IPS-20b (cell line): Measurements from ENCODE around the gene NBAS.
"Not testable (repeated sequence)": the region's sequence is repeated elsewhere in the genome, so short reads cannot be mapped to it uniquely, and the experiment has no call there.

Experiments used
- H3K27ac ChIP-seq: one replicate; pipeline ENCODE4 v1.5.1; 2013; ENCODE audit warnings: low read length
- H3K27me3 ChIP-seq: 2 replicates; pipeline ENCODE4 v1.6.1; 2013; ENCODE audit warnings: mild to moderate bottlenecking, low read length, inconsistent platforms; ENCODE audit not compliant: insufficient read depth
- H3K36me3 ChIP-seq: 2 replicates; pipeline ENCODE4 v1.6.1; 2013; ENCODE audit warnings: low read depth, mild to moderate bottlenecking, inconsistent platforms, low read length, moderate library complexity; ENCODE audit not compliant: insufficient read depth
- H3K4me1 ChIP-seq: 2 replicates; pipeline ENCODE4 v1.6.1; 2013; ENCODE audit warnings: mild to moderate bottlenecking, control low read depth, inconsistent platforms, low read length, moderate library complexity; ENCODE audit not compliant: insufficient read depth
- H3K4me3 ChIP-seq: 2 replicates; pipeline ENCODE4 v1.5.1; 2013; ENCODE audit warnings: mild to moderate bottlenecking, low read length, inconsistent platforms
- H3K9ac ChIP-seq: 2 replicates; pipeline ENCODE4 v1.6.1; 2013; ENCODE audit warnings: low read depth, mild to moderate bottlenecking, inconsistent platforms, low read length, moderate library complexity
- H3K9me3 ChIP-seq: 2 replicates; pipeline ENCODE4 v1.6.1; 2013; ENCODE audit warnings: mild to moderate bottlenecking, low read depth, low read length, inconsistent platforms; ENCODE audit not compliant: insufficient read depth

Gene NBAS

GRCh38 chr2:15553951-15554350 lies 7.2 kb downstream of the NBAS start:
- H3K4me3 ChIP-seq = no peak overlapping the region
- H3K27ac ChIP-seq = no peak overlapping the region
- H3K9me3 ChIP-seq = no peaks in the 10 kb centered on the region
- peaks cover 5% of the 10 kb centered on the region; the same call in 1 of the 2 replicates for H3K36me3 ChIP-seq
- H3K27me3 ChIP-seq = no peaks in the 10 kb centered on the region
- no peaks in the 10 kb centered on the region for H3K4me1 ChIP-seq
- H3K9ac ChIP-seq = no peak overlapping the region

GRCh38 chr2:15553519-15553918 lies 7.6 kb downstream of the NBAS start:
- Histone ChIP-seq H3K9me3 (no peaks in the 10 kb centered on the region), H3K36me3 (peaks cover 7% of the 10 kb centered on the region; the same call in 1 of the 2 replicates), H3K27me3 (no peaks in the 10 kb centered on the region), H3K4me1 (no peaks in the 10 kb centered on the region), H3K4me3 (no peak overlapping the region), H3K27ac (no peak overlapping the region), H3K9ac (no peak overlapping the region)

- Histone ChIP-seq H3K27me3 (no peaks in the 10 kb centered on the region), H3K4me3 (no peak overlapping the region), H3K27ac (no peak overlapping the region), H3K36me3 (peaks cover 7% of the 10 kb centered on the region; the same call in 1 of the 2 replicates), H3K4me1 (no peaks in the 10 kb centered on the region), H3K9ac (no peak overlapping the region), H3K9me3 (no peaks in the 10 kb centered on the region)
Measured at GRCh38 chr2:15548974-15549373, 12.2 kb downstream of the NBAS start.

GRCh38 chr2:15547115-15547876 lies 13.8 kb downstream of the NBAS start:
- Histone ChIP-seq H3K27me3 (no peaks in the 10 kb centered on the region), H3K4me1 (no peaks in the 10 kb centered on the region), H3K36me3 (peaks cover 7% of the 10 kb centered on the region; the same call in 1 of the 2 replicates), H3K9me3 (no peaks in the 10 kb centered on the region), H3K9ac (no peak overlapping the region), H3K4me3 (no peak overlapping the region), H3K27ac (no peak overlapping the region)

GRCh38 chr2:15546297-15547098 lies 14.6 kb downstream of the NBAS start:
- H3K4me3 ChIP-seq = no peak overlapping the region
- no peaks in the 10 kb centered on the region for H3K9me3 ChIP-seq
- no peaks in the 10 kb centered on the region for H3K27me3 ChIP-seq
- H3K27ac ChIP-seq = no peak overlapping the region
- H3K4me1 ChIP-seq = no peaks in the 10 kb centered on the region
- no peak overlapping the region for H3K9ac ChIP-seq
- H3K36me3 ChIP-seq = peaks cover 7% of the 10 kb centered on the region; the same call in 1 of the 2 replicates

GRCh38 chr2:15544227-15544626 lies 16.9 kb downstream of the NBAS start:
- Histone ChIP-seq H3K4me1 (no peaks in the 10 kb centered on the region), H3K27ac (no peak overlapping the region), H3K9ac (no peak overlapping the region), H3K27me3 (no peaks in the 10 kb centered on the region), H3K4me3 (no peak overlapping the region), H3K36me3 (peaks cover 5% of the 10 kb centered on the region; the same call in 1 of the 2 replicates), H3K9me3 (no peaks in the 10 kb centered on the region)

GRCh38 chr2:15543541-15543940 lies 17.6 kb downstream of the NBAS start:
- Histone ChIP-seq H3K4me3 (no peak overlapping the region), H3K27me3 (no peaks in the 10 kb centered on the region), H3K4me1 (no peaks in the 10 kb centered on the region), H3K9ac (no peak overlapping the region), H3K9me3 (no peaks in the 10 kb centered on the region), H3K27ac (no peak overlapping the region), H3K36me3 (no peaks in the 10 kb centered on the region; the same call in 1 of the 2 replicates)

GRCh38 chr2:15543053-15543452 lies 18.1 kb downstream of the NBAS start:
- Histone ChIP-seq H3K36me3 (no peaks in the 10 kb centered on the region; the same call in 1 of the 2 replicates), H3K9ac (no peak overlapping the region), H3K27me3 (no peaks in the 10 kb centered on the region), H3K9me3 (no peaks in the 10 kb centered on the region), H3K4me3 (no peak overlapping the region), H3K27ac (no peak overlapping the region), H3K4me1 (no peaks in the 10 kb centered on the region)

GRCh38 chr2:15542269-15542668 lies 18.9 kb downstream of the NBAS start:
- H3K9me3 ChIP-seq, H3K36me3 ChIP-seq, H3K27me3 ChIP-seq, H3K9ac ChIP-seq, H3K4me1 ChIP-seq, H3K27ac ChIP-seq, H3K4me3 ChIP-seq: not testable (repeated sequence)

GRCh38 chr2:15540523-15540922 lies 20.6 kb downstream of the NBAS start:
- not testable (repeated sequence) for H3K36me3 ChIP-seq, H3K9ac ChIP-seq, H3K27ac ChIP-seq, H3K27me3 ChIP-seq, H3K9me3 ChIP-seq, H3K4me1 ChIP-seq, H3K4me3 ChIP-seq

- no peaks in the 10 kb centered on the region; the same call in 1 of the 2 replicates for H3K36me3 ChIP-seq
- no peak overlapping the region for H3K4me3 ChIP-seq
- no peaks in the 10 kb centered on the region for H3K9me3 ChIP-seq
- H3K27me3 ChIP-seq = no peaks in the 10 kb centered on the region
- H3K9ac ChIP-seq = no peak overlapping the region
- H3K27ac ChIP-seq = no peak overlapping the region
- H3K4me1 ChIP-seq = no peaks in the 10 kb centered on the region
Measured at GRCh38 chr2:15539999-15540398, 21.1 kb downstream of the NBAS start.

- no peak overlapping the region for H3K27ac ChIP-seq
- no peaks in the 10 kb centered on the region for H3K9me3 ChIP-seq
- no peak overlapping the region for H3K4me3 ChIP-seq
- H3K27me3 ChIP-seq = no peaks in the 10 kb centered on the region
- no peak overlapping the region for H3K9ac ChIP-seq
- H3K4me1 ChIP-seq = no peaks in the 10 kb centered on the region
- peaks cover 7% of the 10 kb centered on the region; the same call in 1 of the 2 replicates for H3K36me3 ChIP-seq
Measured at GRCh38 chr2:15538792-15539191, 22.3 kb downstream of the NBAS start.
